Activated T-helper 17 cell treated with anti-CD3 and anti-CD28 coated beads, Interleukin-2, amount 50 U/mL, for 72 hours (primary cell): Measurements from ENCODE around the gene NCKAP5. TPM values are rescaled to one million over a fixed set of nuclear protein-coding genes. Genes with fewer than 3 reads are reported as not detected.

Experiments
- ATAC-seq: fragments of 150-1000 bp; cut with Tn5 transposase; replicated peaks from 2 replicates; pipeline ENCODE4 v1.10.0; 2021; ENCODE audit warnings: mild to moderate bottlenecking, moderate library complexity
- H3K27ac Mint-ChIP-seq: one replicate; pipeline ENCODE4 v1.8.0; 2022; ENCODE audit warnings: mixed read lengths
- H3K27me3 Mint-ChIP-seq: one replicate; pipeline ENCODE4 v1.8.0; 2022; ENCODE audit warnings: mixed read lengths
- H3K36me3 Mint-ChIP-seq: one replicate; pipeline ENCODE4 v1.8.0; 2022; ENCODE audit warnings: low read depth, mild to moderate bottlenecking, mixed read lengths
- H3K4me1 Mint-ChIP-seq: one replicate; pipeline ENCODE4 v1.8.0; 2022; ENCODE audit warnings: mixed read lengths
- H3K4me3 Mint-ChIP-seq: one replicate; pipeline ENCODE4 v1.8.0; 2022; ENCODE audit warnings: mild to moderate bottlenecking, mixed read lengths
- H3K9me3 Mint-ChIP-seq: one replicate; pipeline ENCODE4 v1.8.0; 2022; ENCODE audit warnings: mixed read lengths
- total RNA-seq, 2 donors: library from RNA; stranded (reverse); gene quantifications; one replicate each; pipeline ENCODE4 v1.2.3, GENCODE V29; 2022

The NCKAP5 gene
- total RNA-seq, 2 donors from 2014 or later: not detected

DNA sequence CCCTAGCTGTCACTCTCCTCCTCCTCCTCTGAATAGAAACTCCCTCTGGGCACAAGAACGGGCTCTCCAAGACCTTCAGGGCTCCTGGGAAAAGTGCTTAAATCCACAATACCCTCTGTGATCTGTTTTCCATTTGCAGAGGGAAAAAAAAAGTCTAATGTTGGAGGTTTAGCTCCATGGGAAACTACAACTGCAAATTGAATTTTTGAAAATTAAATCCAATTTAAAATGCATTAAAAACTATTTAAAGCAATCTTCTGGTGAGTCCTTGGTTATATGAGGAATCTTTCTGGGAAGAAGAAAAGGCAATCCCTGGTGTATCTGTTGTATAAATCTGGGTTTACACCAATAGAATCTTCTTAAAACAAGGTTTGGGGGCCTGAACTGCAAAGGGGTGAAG, 64.3 kb downstream of the NCKAP5 start:
- Mint-ChIP-seq H3K4me1 (no peaks in the 10 kb centered on the region), H3K27me3 (peaks cover 6% of the 10 kb centered on the region), H3K4me3 (no peak overlapping the region), H3K27ac (no peak overlapping the region), H3K36me3 (no peaks in the 10 kb centered on the region), H3K9me3 (no peaks in the 10 kb centered on the region)
- no peak for ATAC-seq

DNA sequence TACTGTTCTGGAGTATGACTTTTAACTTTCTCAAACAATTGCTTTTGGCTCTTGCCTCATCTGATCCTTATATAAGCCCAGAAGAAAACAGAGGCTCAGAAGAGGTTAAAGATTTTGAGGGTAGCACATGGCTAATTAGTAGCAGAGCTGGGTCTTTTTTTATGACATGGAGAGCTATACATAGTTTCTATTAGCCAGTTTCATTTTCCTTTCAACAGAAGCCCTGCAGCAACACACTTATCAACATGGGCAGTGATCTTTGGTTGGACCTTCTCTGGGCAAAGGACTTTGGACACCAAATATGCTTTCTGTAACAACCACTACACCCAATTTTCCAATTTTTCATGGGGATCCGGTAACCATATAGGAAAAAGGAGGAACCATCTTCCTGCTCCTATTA, 64.9 kb downstream of the NCKAP5 start:
- no peak overlapping the region for H3K4me3 Mint-ChIP-seq
- peaks cover 6% of the 10 kb centered on the region for H3K27me3 Mint-ChIP-seq
- no peak overlapping the region for H3K27ac Mint-ChIP-seq
- H3K9me3 Mint-ChIP-seq: no peaks in the 10 kb centered on the region
- no peak for ATAC-seq
- no peaks in the 10 kb centered on the region for H3K36me3 Mint-ChIP-seq
- no peaks in the 10 kb centered on the region for H3K4me1 Mint-ChIP-seq

- peaks cover 6% of the 10 kb centered on the region for H3K27me3 Mint-ChIP-seq
- no peaks in the 10 kb centered on the region for H3K9me3 Mint-ChIP-seq
- H3K4me1 Mint-ChIP-seq: no peaks in the 10 kb centered on the region
- no peaks in the 10 kb centered on the region for H3K36me3 Mint-ChIP-seq
- ATAC-seq: no peak
- no peak overlapping the region for H3K27ac Mint-ChIP-seq
- H3K4me3 Mint-ChIP-seq: no peak overlapping the region
Observed at GRCh38 chr2:133502678-133503077, 65.6 kb downstream of the NCKAP5 start.

GRCh38 chr2:133500917-133501316, 67.3 kb downstream of the NCKAP5 start:
- ATAC-seq: no peak
- no peak overlapping the region for H3K4me3 Mint-ChIP-seq
- no peaks in the 10 kb centered on the region for H3K36me3 Mint-ChIP-seq
- no peaks in the 10 kb centered on the region for H3K9me3 Mint-ChIP-seq
- H3K27ac Mint-ChIP-seq: no peak overlapping the region
- H3K4me1 Mint-ChIP-seq: no peaks in the 10 kb centered on the region
- H3K27me3 Mint-ChIP-seq: peaks cover 6% of the 10 kb centered on the region

- H3K27me3 Mint-ChIP-seq: peaks cover 6% of the 10 kb centered on the region
- no peak overlapping the region for H3K4me3 Mint-ChIP-seq
- no peak for ATAC-seq
- H3K27ac Mint-ChIP-seq: no peak overlapping the region
- H3K36me3 Mint-ChIP-seq: no peaks in the 10 kb centered on the region
- H3K4me1 Mint-ChIP-seq: no peaks in the 10 kb centered on the region
- H3K9me3 Mint-ChIP-seq: no peaks in the 10 kb centered on the region
Observed at GRCh38 chr2:133498662-133499585, 69.3 kb downstream of the NCKAP5 start.

GRCh38 chr2:133497951-133498565, 70.2 kb downstream of the NCKAP5 start:
- Mint-ChIP-seq H3K27ac (no peak overlapping the region), H3K9me3 (no peaks in the 10 kb centered on the region), H3K36me3 (no peaks in the 10 kb centered on the region), H3K4me1 (no peaks in the 10 kb centered on the region), H3K27me3 (peaks cover 6% of the 10 kb centered on the region), H3K4me3 (no peak overlapping the region)
- ATAC-seq: no peak

- Mint-ChIP-seq H3K9me3 (no peaks in the 10 kb centered on the region), H3K4me3 (no peak overlapping the region), H3K4me1 (no peaks in the 10 kb centered on the region), H3K36me3 (no peaks in the 10 kb centered on the region), H3K27me3 (peaks cover 6% of the 10 kb centered on the region), H3K27ac (no peak overlapping the region)
- ATAC-seq: no peak
Observed at GRCh38 chr2:133497270-133497893, 70.9 kb downstream of the NCKAP5 start.

GRCh38 chr2:133496501-133497269, 71.6 kb downstream of the NCKAP5 start:
- no peak overlapping the region for H3K4me3 Mint-ChIP-seq
- H3K27ac Mint-ChIP-seq: no peak overlapping the region
- no peak for ATAC-seq
- H3K36me3 Mint-ChIP-seq: no peaks in the 10 kb centered on the region
- no peaks in the 10 kb centered on the region for H3K4me1 Mint-ChIP-seq
- H3K27me3 Mint-ChIP-seq: peaks cover 3% of the 10 kb centered on the region
- no peaks in the 10 kb centered on the region for H3K9me3 Mint-ChIP-seq

- H3K9me3 Mint-ChIP-seq: peaks cover 3% of the 10 kb centered on the region
- H3K27ac Mint-ChIP-seq: no peak overlapping the region
- H3K36me3 Mint-ChIP-seq: no peaks in the 10 kb centered on the region
- peaks cover 3% of the 10 kb centered on the region for H3K27me3 Mint-ChIP-seq
- H3K4me1 Mint-ChIP-seq: no peaks in the 10 kb centered on the region
- no peak for ATAC-seq
- no peak overlapping the region for H3K4me3 Mint-ChIP-seq
Observed at GRCh38 chr2:133495226-133495625, 73.0 kb downstream of the NCKAP5 start.

- Mint-ChIP-seq H3K36me3 (no peaks in the 10 kb centered on the region), H3K4me3 (no peak overlapping the region), H3K4me1 (no peaks in the 10 kb centered on the region), H3K27ac (no peak overlapping the region), H3K9me3 (peaks cover 3% of the 10 kb centered on the region), H3K27me3 (peaks cover 3% of the 10 kb centered on the region)
- ATAC-seq: no peak
Observed at GRCh38 chr2:133492719-133493380, 75.4 kb downstream of the NCKAP5 start.

DNA sequence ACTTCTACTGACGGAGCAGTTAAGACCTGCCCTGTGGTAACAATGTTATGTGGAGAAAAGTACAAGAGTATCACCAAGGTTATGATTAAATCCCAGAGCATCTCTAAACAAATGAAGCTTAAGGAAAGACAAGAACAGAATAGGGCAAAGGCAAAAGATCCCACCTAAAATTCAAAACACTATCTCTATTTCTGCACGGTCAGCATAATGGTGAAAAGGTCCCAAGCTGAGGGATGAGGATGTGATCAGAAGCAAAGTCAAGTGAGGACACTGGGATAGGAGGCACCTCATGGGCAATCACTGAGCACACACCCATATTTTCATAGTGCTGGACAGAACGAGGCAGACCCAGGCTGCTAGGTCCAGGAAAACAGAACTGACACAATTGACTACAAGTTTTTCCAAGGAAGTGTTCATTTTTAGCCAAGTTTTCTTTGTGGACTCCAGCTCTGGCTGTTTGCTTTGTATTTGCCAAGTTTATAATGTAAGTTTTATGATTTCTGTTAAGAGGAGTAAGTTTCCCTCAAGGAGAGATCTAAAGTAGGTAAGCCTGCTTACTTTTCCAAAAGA, 77.8 kb downstream of the NCKAP5 start:
- peaks cover 3% of the 10 kb centered on the region for H3K9me3 Mint-ChIP-seq
- H3K27ac Mint-ChIP-seq: no peak overlapping the region
- peaks cover 3% of the 10 kb centered on the region for H3K27me3 Mint-ChIP-seq
- H3K4me3 Mint-ChIP-seq: no peak overlapping the region
- H3K36me3 Mint-ChIP-seq: no peaks in the 10 kb centered on the region
- ATAC-seq: no peak
- H3K4me1 Mint-ChIP-seq: no peaks in the 10 kb centered on the region

GRCh38 chr2:133489641-133490410, 78.4 kb downstream of the NCKAP5 start:
- Mint-ChIP-seq H3K9me3 (peaks cover 3% of the 10 kb centered on the region), H3K36me3 (no peaks in the 10 kb centered on the region), H3K27ac (no peak overlapping the region), H3K4me3 (no peak overlapping the region), H3K27me3 (peaks cover 3% of the 10 kb centered on the region), H3K4me1 (no peaks in the 10 kb centered on the region)
- ATAC-seq: no peak

- Mint-ChIP-seq H3K9me3 (peaks cover 3% of the 10 kb centered on the region), H3K4me1 (no peaks in the 10 kb centered on the region), H3K4me3 (no peak overlapping the region), H3K27me3 (peaks cover 3% of the 10 kb centered on the region), H3K36me3 (no peaks in the 10 kb centered on the region), H3K27ac (no peak overlapping the region)
- no peak for ATAC-seq
Observed at GRCh38 chr2:133489146-133489545, 79.1 kb downstream of the NCKAP5 start.
